Coronary artery (tissue), 2 donors: Measurements from ENCODE around the gene FGG.

Experiments used
- DNase-seq: peaks from one replicate; pipeline ENCODE4 v3.0.0-alpha.2; 2017; ENCODE audit warnings: low spot score
- H3K27ac ChIP-seq, 2 donors: fragments of 200-600 bp; sonication (generic); one replicate each; pipeline ENCODE4 v1.5.1; 2016 to 2019
- H3K4me3 ChIP-seq: fragments of 200-600 bp; sonication (generic); 2 replicates; pipeline ENCODE4 v1.5.1; 2016; ENCODE audit warnings: mild to moderate bottlenecking, moderate library complexity
- CTCF ChIP-seq: fragments of 200-600 bp; sonication (generic); IDR thresholded peaks from one replicate; pipeline ENCODE4 v1.5.1; 2019; ENCODE audit warnings: antibody characterized with exemption

Gene FGG

GRCh38 chr4:154585369-154586018 lies 27.0 kb downstream of the FGG start:
- Histone ChIP-seq H3K4me3 (no peak overlapping the region), H3K27ac (no peak overlapping the region)
- TF ChIP-seq CTCF, result no peak
- no peak for DNase-seq

GRCh38 chr4:154584259-154584658 lies 28.2 kb downstream of the FGG start:
- no peak for TF ChIP-seq CTCF
- no peak for DNase-seq
- no peak overlapping the region for H3K4me3 ChIP-seq
- H3K27ac ChIP-seq, result no peak overlapping the region

DNA sequence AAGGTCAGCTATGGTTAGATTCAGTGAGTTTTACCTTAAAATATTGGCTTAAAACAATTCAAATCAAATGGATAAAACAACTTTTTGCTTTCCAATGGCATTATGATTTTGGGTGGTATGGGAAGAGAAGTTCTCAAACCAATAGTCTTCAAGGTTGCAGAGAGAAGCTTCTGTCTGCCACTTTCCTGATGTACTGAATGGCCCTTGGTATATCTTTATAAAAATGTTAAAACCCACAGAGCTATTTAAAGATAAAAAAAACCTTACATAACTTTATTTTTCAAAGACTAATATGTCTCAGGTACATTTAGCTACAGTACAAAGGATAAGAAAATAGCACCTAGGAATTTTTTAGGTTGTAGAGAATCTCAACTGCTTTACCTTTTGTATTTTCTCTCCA lies 28.8 kb downstream of the FGG start:
- no peak for DNase-seq
- TF ChIP-seq CTCF, result no peak
- no peak overlapping the region for H3K27ac ChIP-seq
- no peak overlapping the region for H3K4me3 ChIP-seq

GRCh38 chr4:154583230-154583629 lies 29.2 kb downstream of the FGG start:
- Histone ChIP-seq H3K4me3 (no peak overlapping the region), H3K27ac (no peak overlapping the region)
- no peak for DNase-seq
- TF ChIP-seq CTCF, result no peak

- no peak for TF ChIP-seq CTCF
- DNase-seq, result no peak
- Histone ChIP-seq H3K4me3 (no peak overlapping the region), H3K27ac (no peak overlapping the region)
Observed at GRCh38 chr4:154582723-154583122, 29.7 kb downstream of the FGG start.

DNA sequence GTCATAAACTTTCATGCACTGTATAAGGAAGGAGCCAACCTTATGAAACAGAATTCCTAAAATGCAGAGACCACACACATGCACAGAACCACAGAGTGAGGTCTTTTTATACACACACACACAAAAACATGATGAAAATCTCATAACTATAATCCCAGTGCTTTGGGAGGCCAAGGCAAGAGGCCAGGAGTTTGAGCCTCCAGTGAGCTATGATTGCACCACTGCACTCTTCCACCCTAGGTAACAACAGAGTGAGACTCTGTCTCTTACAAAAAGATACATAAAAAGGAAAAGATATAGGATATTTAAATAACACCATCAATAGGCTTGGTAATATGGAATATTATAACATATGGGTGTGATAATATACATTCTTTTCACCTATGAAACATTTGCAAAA lies 32.5 kb downstream of the FGG start:
- TF ChIP-seq CTCF, result no peak
- no peak for DNase-seq
- Histone ChIP-seq H3K27ac (no peak overlapping the region), H3K4me3 (no peak overlapping the region)

DNA sequence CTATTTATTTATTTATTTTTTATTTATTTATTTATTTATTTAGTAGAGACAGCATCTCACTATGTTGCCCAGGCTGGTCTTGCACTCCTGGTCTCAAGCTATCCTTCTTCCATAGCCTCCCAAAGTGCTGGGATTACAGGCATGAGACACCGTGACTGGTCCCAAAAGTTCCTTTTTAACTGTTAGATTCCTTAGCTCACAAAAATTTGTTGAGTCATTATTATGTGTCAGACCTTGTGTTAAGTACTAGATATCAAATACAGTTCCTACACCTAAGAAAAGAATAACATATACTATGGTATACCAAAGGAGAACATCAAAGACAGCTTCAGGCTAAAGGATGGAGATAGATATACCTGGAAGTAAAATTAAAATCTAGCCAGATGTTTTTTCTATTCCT lies 33.5 kb downstream of the FGG start:
- Histone ChIP-seq H3K27ac (no peak overlapping the region), H3K4me3 (no peak overlapping the region)
- no peak for DNase-seq
- no peak for TF ChIP-seq CTCF
